Gastrocnemius medialis (tissue), 4 donors: ENCODE data around the gene TARBP2.

Source experiments
- POLR2A ChIP-seq, 2 donors: fragments of 450-650 bp; IDR thresholded peaks; one replicate each; pipeline ENCODE4 v1.6.1; 2017; ENCODE audit warnings: antibody characterized with exemption in 2 of 2, mild to moderate bottlenecking in 2 of 2, moderate library complexity in 2 of 2
- TF ChIP-seq, protein P1 (sequence below), 5 experiments: fragments of 450-650 bp in 3 of 5; fragments of 200-600 bp in 2 of 5; sonication (generic) in 2 of 5; IDR thresholded peaks in 4 of 5; conservative IDR thresholded peaks in 1 of 5; 1 replicate in 4 of 5; 2 replicates in 1 of 5; pipeline ENCODE4 v1.5.1; 2016 to 2019; ENCODE audit warnings: antibody characterized with exemption in 5 of 5, mild to moderate bottlenecking in 3 of 5, moderate library complexity in 3 of 5

DNA sequence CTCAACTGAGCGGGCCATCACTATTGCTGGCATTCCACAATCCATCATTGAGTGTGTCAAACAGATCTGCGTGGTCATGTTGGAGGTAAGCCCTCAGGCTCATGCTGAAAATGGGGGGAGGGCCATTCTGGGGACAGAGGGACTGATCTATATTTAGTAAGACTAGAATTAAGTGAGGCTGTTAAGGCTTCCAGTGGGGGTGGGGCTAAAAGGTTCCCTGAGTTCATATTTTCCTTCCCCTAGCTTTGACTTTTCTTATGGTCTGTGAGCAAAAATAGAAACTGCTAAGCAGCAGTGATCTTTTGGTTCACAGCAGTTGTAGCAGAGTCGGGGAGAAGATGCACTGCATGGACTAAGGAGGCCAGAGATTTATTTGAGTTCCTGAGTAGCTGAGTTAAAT, 40.0 kb upstream of the TARBP2 start:
- TF ChIP-seq, protein P1, sequence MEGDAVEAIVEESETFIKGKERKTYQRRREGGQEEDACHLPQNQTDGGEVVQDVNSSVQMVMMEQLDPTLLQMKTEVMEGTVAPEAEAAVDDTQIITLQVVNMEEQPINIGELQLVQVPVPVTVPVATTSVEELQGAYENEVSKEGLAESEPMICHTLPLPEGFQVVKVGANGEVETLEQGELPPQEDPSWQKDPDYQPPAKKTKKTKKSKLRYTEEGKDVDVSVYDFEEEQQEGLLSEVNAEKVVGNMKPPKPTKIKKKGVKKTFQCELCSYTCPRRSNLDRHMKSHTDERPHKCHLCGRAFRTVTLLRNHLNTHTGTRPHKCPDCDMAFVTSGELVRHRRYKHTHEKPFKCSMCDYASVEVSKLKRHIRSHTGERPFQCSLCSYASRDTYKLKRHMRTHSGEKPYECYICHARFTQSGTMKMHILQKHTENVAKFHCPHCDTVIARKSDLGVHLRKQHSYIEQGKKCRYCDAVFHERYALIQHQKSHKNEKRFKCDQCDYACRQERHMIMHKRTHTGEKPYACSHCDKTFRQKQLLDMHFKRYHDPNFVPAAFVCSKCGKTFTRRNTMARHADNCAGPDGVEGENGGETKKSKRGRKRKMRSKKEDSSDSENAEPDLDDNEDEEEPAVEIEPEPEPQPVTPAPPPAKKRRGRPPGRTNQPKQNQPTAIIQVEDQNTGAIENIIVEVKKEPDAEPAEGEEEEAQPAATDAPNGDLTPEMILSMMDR (IDR thresholded peaks at IDR 0.05 in 4 of 5, conservative IDR thresholded peaks at IDR 0.05 in 1 of 5), result no peak
- TF ChIP-seq POLR2A (IDR thresholded peaks at IDR 0.05), result peak; percentile 15 to 51
